ENCODE results near the gene DIS3L2.

The DIS3L2 gene

DNA sequence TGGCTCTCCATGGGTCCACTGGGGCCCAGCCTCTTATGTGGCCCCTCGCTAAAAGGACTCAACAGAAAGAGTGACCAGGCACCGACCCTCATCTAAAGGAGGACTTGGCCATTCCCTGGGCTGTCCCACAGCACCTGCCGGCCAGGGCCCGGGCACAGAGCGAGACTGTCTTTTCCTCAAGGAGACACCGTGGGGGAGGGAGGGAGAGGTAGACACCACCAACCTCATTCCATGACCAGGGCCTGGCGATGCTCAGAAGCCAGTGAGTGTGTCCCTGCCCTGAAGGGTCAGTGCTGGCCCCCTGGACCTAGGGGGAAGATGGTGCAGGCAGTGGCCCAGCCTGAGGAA, 377.2 kb downstream of the DIS3L2 start:
- DNase-seq (ENCODE audit: low read depth), result no peak
- no peak overlapping the region for H3K4me3 ChIP-seq (replicated peaks; ENCODE audit: low read depth, low read length)
- TF ChIP-seq, protein P1, sequence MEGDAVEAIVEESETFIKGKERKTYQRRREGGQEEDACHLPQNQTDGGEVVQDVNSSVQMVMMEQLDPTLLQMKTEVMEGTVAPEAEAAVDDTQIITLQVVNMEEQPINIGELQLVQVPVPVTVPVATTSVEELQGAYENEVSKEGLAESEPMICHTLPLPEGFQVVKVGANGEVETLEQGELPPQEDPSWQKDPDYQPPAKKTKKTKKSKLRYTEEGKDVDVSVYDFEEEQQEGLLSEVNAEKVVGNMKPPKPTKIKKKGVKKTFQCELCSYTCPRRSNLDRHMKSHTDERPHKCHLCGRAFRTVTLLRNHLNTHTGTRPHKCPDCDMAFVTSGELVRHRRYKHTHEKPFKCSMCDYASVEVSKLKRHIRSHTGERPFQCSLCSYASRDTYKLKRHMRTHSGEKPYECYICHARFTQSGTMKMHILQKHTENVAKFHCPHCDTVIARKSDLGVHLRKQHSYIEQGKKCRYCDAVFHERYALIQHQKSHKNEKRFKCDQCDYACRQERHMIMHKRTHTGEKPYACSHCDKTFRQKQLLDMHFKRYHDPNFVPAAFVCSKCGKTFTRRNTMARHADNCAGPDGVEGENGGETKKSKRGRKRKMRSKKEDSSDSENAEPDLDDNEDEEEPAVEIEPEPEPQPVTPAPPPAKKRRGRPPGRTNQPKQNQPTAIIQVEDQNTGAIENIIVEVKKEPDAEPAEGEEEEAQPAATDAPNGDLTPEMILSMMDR (IDR thresholded peaks at IDR 0.05; ENCODE audit: low read length, missing control alignments), result no peak

DNA sequence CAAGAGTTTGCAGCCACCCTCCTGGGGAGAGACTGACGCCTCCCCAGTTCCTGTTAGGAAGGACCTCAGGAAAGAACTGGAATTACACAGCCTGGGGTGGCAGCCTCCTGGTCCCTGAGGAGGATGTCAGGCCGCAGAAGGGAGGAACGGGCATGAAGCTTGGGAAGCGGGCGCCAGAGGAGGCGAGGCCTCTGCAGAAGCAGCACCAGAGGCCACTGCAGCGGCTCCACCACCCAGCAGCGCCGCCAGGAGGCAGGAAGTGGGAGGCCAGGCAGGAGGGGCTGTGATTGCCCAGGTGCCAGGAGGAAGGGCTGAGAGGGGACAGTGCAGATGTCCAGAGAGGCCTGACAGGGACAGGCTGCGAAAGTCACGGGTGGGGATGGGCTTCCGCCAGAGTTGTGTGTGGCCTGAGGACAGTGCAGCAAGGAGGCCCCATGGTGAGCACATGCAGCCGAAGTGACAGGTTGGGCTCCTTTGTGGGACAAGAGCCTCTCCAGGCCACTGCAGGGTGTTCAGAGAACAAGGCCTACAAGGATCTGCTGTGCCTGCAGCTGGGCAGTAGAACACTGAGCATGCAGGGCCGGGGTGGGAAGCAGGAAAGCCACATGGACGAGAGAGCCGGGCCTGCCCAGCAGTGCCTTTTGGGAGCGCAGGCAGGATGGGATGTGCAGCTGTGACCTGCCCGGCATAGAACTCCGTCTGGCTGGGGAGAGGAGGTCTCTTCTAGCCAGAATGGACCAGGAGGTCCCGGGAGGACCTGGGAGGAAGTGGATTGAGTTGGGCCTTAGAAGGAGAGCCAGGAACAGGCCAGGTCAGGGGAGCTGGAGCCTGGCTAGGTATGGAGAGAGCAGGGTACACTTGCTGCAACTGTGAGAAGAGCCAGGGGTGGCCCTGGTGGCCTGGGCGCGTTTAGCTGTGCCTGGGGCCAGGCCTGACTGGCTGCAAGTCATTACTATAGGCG, 377.9 kb downstream of the DIS3L2 start:
- TF ChIP-seq, protein P1 (IDR thresholded peaks at IDR 0.05; ENCODE audit: low read length, missing control alignments), result peak; percentile 10
- no peak for DNase-seq (ENCODE audit: low read depth)
- H3K4me3 ChIP-seq (replicated peaks; ENCODE audit: low read depth, low read length), result no peak overlapping the region

DNA sequence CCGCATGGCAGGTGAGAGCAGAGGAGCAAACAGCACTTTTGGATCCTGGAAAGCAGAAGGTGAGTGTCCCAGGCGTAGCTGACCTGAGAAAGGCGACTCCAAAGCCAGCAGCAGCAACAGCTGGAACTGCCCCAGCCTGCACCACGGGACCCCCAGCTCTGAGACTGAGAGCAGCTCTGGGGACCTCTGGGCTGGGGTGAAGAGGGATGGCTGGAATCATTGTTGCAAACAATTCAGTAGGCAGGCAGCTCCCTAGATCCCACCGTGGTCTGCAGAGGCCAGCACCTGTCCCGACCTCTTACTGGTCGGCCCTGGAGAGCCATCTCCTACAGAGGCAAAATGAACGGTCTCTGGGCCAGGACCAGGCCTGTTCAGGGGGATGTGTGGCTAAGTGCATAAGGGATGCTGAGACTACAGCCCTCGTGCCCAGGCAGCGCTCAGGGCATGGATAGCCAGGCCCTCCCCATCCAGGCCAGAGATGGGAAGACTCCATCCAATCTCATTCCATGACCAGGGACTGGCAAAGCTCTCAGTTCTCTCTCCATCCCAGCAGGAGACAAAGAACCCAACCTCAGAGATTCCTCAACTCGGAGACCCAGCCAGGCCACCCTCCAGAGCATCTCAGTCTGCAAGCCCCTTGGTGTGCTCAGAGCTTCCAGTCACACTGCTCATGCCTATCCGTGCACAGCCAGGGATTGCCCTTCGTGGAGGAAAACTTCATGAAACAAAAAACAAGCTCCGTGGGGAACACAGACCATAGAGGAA, 378.8 kb downstream of the DIS3L2 start:
- TF ChIP-seq, protein P1 (IDR thresholded peaks at IDR 0.05; ENCODE audit: low read length, missing control alignments), result no peak
- DNase-seq (ENCODE audit: low read depth), result no peak
- H3K4me3 ChIP-seq (replicated peaks; ENCODE audit: low read depth, low read length), result no peak overlapping the region

DNA sequence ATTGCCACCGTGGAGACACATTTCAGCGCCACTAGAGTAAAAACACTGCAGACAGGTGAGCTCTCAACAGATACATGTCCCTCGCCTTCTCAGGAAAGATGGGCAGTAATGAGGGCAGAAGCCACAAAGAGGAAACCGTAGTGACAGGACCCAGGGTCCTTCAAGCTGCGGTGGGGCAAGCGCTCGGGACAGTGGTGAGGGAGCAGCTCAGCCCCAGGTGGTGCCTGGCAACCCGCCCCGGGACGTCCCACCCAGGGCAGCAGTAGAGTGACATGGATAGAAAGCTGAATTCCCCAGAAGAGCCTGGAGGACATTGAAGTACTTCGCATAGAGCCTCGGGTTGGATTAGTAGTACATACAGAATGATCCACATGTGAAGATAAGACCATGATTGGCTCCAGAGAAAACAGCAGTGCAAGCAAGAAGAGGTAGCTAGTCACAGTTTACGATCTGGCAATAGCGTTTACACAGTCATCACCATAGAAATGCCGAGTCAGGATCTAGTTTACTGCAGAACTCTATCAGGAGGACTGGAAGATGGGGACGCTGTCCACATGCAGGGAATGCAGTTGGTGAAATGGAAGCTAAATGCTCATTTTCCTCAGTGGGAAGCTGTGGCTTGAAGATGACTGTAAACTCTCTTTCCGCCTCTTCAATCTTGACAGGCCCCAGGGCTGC, 379.7 kb downstream of the DIS3L2 start:
- TF ChIP-seq, protein P1 (IDR thresholded peaks at IDR 0.05; ENCODE audit: low read length, missing control alignments), result no peak
- H3K4me3 ChIP-seq (replicated peaks; ENCODE audit: low read depth, low read length), result no peak overlapping the region
- no peak for DNase-seq (ENCODE audit: low read depth)

DNA sequence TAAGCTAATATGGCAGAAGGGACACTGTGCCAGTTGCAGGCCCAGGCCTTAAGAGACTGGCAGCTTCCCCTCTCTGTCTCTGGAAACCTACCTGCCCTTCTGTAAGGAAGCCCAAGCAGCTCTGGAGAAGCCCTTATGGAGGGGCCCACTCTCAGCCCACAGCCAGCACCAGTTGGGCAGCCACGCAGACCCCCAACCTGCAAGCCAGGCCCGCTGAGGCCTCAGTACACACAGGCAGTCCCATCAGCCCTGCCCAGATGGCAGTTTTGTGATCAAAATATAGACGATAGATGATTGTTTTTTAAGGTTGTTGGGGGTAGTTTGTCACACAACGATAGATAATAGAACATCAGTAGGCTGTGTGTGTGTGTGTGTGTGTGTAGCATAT, 380.2 kb downstream of the DIS3L2 start:
- no peak overlapping the region for H3K4me3 ChIP-seq (replicated peaks; ENCODE audit: low read depth, low read length)
- TF ChIP-seq, protein P1 (IDR thresholded peaks at IDR 0.05; ENCODE audit: low read length, missing control alignments), result no peak
- no peak for DNase-seq (ENCODE audit: low read depth)

DNA sequence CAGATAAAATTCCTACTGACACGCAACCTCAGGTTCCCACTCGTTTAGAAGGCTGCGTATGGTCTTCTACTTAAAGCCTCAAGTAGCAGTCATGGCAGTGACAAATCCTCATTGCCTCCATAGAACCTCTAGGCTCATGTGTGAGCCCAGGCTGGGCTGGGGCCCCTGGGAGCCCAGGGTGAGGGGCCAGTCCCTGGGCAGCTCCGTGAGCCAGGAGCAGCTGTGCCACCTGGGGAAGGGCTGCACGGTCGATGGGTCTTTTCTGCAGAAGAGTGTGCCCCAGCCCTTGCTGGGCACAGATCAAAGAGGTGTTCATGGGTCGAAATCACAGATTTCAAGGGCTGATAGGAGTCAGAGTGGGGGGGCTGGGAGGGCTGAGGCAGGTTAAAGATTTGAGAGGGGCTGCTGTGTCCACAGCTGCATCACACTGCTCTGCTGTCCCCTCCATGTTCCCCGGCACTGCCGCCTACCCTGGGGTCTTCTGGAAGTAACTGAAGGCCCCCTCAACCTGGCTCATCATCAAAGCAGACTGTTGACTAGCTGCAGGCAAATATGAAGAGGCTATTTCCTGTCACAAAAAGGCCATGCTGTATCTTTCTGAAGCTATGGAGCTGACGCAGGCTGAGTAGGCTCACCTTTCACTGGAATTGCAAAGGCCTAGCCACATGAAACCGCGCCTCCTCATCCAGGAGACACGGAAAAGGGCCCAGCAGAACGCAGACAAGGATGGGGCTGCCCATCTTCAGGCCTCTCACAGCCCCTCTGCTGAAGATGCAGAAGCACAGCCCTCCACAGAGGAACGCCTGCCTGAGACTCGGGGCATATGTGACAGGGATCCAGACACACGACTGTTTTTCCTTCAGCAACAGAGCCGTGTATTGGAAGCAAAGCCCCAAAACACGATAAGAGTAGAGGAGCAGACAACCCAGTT, 381.4 kb downstream of the DIS3L2 start:
- DNase-seq (ENCODE audit: low read depth), result no peak
- TF ChIP-seq, protein P1 (IDR thresholded peaks at IDR 0.05; ENCODE audit: low read length, missing control alignments), result no peak
- no peak overlapping the region for H3K4me3 ChIP-seq (replicated peaks; ENCODE audit: low read depth, low read length)
